ENCODE data around the gene CPPED1.

- TF ChIP-seq CTCF (tag by site-specific recombination; IDR thresholded peaks at IDR 0.05) (no peak), ZBTB21 (tag by site-specific recombination; IDR thresholded peaks at IDR 0.05) (no peak), ZNF433 (tag by site-specific recombination; IDR thresholded peaks at IDR 0.05; ENCODE audit: low read depth) (no peak), HIC1 (tag by site-specific recombination; IDR thresholded peaks at IDR 0.05) (no peak), ZNF148 (tag by site-specific recombination; IDR thresholded peaks at IDR 0.05; ENCODE audit: borderline replicate concordance) (no peak), TRIM28 (IDR thresholded peaks at IDR 0.05; ENCODE audit: borderline replicate concordance, low read length) (no peak; the same call in 1 of the 2 replicates), SCRT2 (tag by site-specific recombination; IDR thresholded peaks at IDR 0.05) (no peak), ZNF561 (tag by site-specific recombination; IDR thresholded peaks at IDR 0.05; ENCODE audit: borderline replicate concordance) (no peak), ZNF2 (tag by site-specific recombination; IDR thresholded peaks at IDR 0.05) (no peak), ZNF639 (tag by site-specific recombination; IDR thresholded peaks at IDR 0.05) (no peak), ZNF658 (tag by site-specific recombination; IDR thresholded peaks at IDR 0.05) (no peak), ZNF362 (tag by site-specific recombination; IDR thresholded peaks at IDR 0.05) (no peak)
Measured at GRCh38 chr16:12744860-12745259, 58.8 kb downstream of the CPPED1 start.
